ENCODE data around the gene STIM2. TPM values are rescaled to one million over a fixed set of nuclear protein-coding genes. Genes with fewer than 3 reads are reported as not detected.

STIM2 gene
- total RNA-seq, 2 donors from 2014 or later = 20.7 to 30.3 TPM

DNA sequence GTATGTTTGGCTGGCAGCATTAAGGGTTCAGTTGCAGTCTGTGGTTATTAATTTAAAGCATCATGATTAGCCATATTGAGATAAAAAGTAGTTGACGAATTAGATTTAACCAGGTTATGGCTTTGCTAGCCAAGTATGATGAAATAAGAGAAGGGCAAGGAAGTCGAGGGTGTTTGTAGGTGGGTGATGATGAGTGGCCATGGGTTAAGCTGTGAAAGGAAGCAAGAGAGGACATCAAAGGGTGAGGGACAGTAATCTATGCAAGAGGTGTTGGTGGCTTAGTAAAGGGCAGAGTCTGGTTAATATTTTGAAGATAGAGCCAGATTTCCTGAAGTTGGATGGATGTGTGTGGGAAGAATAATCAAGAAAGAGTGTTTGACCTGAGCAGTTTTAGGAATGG, 44.5 kb downstream of the STIM2 start:
- H3K9ac ChIP-seq (ENCODE audit: low read depth in 2 of 2, low read length in 2 of 2) = no peak overlapping the region
- TF ChIP-seq, protein P1, sequence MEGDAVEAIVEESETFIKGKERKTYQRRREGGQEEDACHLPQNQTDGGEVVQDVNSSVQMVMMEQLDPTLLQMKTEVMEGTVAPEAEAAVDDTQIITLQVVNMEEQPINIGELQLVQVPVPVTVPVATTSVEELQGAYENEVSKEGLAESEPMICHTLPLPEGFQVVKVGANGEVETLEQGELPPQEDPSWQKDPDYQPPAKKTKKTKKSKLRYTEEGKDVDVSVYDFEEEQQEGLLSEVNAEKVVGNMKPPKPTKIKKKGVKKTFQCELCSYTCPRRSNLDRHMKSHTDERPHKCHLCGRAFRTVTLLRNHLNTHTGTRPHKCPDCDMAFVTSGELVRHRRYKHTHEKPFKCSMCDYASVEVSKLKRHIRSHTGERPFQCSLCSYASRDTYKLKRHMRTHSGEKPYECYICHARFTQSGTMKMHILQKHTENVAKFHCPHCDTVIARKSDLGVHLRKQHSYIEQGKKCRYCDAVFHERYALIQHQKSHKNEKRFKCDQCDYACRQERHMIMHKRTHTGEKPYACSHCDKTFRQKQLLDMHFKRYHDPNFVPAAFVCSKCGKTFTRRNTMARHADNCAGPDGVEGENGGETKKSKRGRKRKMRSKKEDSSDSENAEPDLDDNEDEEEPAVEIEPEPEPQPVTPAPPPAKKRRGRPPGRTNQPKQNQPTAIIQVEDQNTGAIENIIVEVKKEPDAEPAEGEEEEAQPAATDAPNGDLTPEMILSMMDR (IDR thresholded peaks at IDR 0.05) = no peak
- no peak overlapping the region for H3K4me3 ChIP-seq
- H3K36me3 ChIP-seq = no peaks in the 10 kb centered on the region
- H3K9me3 ChIP-seq = no peaks in the 10 kb centered on the region
- intact Hi-C loops (cut with DNase I) = no loop called here
- no peak overlapping the region for H3K27ac ChIP-seq
- DNase-seq = no peak
- no peaks in the 10 kb centered on the region for H3K4me1 ChIP-seq
- no peaks in the 10 kb centered on the region for H3K27me3 ChIP-seq

DNA sequence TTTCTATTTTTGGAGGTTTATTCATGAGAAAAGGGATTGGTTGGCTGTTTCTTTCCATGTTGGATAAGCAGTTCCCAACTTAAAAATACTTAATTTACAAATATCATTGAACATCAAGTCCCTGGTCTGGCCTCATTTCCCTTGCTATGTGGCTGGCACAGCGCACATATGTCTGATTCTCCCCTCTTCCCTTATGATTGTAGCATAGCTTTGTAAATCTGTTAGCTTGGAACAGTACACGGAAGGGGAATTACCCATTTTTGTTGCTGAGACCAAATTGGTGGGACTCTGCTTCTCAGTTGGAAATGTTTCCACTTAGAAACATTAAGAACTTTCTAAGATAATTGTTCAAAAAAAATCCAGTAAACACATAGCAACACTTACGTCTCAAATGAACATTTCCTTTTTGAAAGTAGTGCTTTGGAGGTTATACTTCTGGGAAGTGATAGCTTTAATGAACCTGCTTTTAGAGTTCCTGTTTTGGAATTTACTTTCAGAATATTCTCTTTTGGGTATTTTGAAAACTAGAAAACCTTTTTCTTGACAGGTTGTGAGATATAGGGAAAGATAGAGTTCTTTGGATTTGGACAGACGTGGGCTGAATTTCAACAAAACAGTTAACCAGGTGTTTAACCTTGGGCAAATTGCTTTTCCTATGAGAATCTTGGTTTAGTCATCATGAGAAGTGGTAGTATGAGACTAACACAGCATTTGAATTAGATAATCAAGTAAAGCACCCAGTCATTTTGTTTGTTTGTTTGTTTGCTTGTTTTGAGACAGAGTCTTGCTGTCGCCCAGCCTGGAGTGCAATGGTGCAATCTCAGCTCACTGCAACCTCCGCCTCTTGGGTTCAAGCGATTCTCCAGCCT, 47.3 kb downstream of the STIM2 start:
- no peaks in the 10 kb centered on the region for H3K4me1 ChIP-seq
- no peak for DNase-seq
- no peak overlapping the region for H3K9ac ChIP-seq (ENCODE audit: low read depth in 2 of 2, low read length in 2 of 2)
- H3K27ac ChIP-seq = no peak overlapping the region
- H3K9me3 ChIP-seq = no peaks in the 10 kb centered on the region
- no peaks in the 10 kb centered on the region for H3K27me3 ChIP-seq
- no peaks in the 10 kb centered on the region for H3K36me3 ChIP-seq
- TF ChIP-seq, protein P1 (IDR thresholded peaks at IDR 0.05) = no peak
- H3K4me3 ChIP-seq = no peak overlapping the region
- intact Hi-C loops (cut with DNase I) = no loop called here

DNA sequence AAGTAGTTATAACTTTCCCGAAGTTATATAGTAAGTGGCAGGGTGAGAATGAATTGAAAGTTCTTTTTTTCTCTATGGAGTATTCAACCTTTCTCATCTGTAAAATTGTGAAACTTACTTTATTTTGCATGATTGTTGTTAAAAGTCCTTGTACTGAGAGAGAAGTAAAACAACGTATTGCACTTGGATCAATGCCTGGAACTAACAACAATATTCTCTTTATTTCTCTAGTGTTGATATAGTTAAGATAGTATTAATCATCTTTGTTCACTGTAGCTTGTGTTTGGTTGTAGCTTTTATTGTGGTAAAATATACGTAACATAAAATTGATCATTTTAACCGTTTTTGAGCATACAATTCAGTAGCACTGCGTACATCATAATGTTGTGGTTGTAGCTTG, 48.7 kb downstream of the STIM2 start:
- no peak for DNase-seq
- H3K9me3 ChIP-seq = no peaks in the 10 kb centered on the region
- intact Hi-C loops (cut with DNase I) = no loop called here
- no peaks in the 10 kb centered on the region for H3K27me3 ChIP-seq
- no peaks in the 10 kb centered on the region for H3K4me1 ChIP-seq
- H3K9ac ChIP-seq (ENCODE audit: low read depth in 2 of 2, low read length in 2 of 2) = no peak overlapping the region
- no peak overlapping the region for H3K4me3 ChIP-seq
- H3K27ac ChIP-seq = no peak overlapping the region
- TF ChIP-seq, protein P1 (IDR thresholded peaks at IDR 0.05) = no peak
- H3K36me3 ChIP-seq = no peaks in the 10 kb centered on the region

DNA sequence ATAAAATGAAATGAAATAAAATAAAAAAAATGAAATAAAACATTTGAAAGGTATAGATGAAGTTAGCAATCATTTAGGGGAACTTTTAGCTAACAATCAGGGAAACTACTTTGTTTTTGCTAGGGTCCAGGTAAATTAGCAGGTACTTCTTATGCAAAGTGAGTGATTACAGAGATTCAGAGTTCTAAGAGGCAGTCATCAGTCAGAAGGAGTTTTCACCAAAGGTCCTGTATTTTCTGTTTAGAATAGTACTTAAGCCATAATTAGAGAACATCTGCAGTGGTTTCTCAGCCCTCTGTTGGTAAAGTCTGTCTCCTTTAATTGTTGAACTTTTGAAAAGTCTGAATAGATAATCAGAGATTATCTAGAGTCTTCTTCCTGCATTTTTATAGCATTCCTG, 50.6 kb downstream of the STIM2 start:
- intact Hi-C loops (cut with DNase I) = no loop called here
- H3K36me3 ChIP-seq = no peaks in the 10 kb centered on the region
- H3K27me3 ChIP-seq = no peaks in the 10 kb centered on the region
- H3K9ac ChIP-seq (ENCODE audit: low read depth in 2 of 2, low read length in 2 of 2) = no peak overlapping the region
- no peaks in the 10 kb centered on the region for H3K9me3 ChIP-seq
- no peak overlapping the region for H3K4me3 ChIP-seq
- TF ChIP-seq, protein P1 (IDR thresholded peaks at IDR 0.05) = no peak
- H3K27ac ChIP-seq = no peak overlapping the region
- no peak for DNase-seq
- no peaks in the 10 kb centered on the region for H3K4me1 ChIP-seq

DNA sequence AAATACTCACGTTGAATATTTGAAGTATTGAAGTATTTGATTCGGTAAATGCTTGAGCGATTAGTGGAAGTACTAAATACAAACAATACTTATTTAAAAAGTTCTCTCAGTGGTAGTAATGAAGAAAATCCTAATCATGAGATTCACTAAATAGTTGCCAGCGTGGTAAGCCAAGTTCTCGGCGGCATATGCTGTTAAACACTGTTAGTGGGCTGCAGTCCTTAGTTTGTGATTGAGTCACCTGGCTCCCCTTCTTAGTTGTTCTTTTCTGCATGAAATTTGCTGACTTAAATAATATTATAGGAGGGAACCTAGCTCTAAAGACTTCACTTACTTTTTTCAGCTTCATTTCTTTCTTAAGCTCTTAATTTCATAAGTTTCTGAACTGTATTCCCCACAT, 51.4 kb downstream of the STIM2 start:
- Histone ChIP-seq H3K9me3 (no peaks in the 10 kb centered on the region), H3K27ac (no peak overlapping the region), H3K9ac (ENCODE audit: low read depth in 2 of 2, low read length in 2 of 2) (no peak overlapping the region), H3K4me1 (no peaks in the 10 kb centered on the region), H3K36me3 (no peaks in the 10 kb centered on the region), H3K27me3 (no peaks in the 10 kb centered on the region), H3K4me3 (no peak overlapping the region)
- TF ChIP-seq, protein P1 (IDR thresholded peaks at IDR 0.05) = no peak
- intact Hi-C loops (cut with DNase I) = no loop called here
- DNase-seq = no peak

Data from colonic mucosa (tissue), 4 donors.